ENCODE data around the gene WDR82.

DNA sequence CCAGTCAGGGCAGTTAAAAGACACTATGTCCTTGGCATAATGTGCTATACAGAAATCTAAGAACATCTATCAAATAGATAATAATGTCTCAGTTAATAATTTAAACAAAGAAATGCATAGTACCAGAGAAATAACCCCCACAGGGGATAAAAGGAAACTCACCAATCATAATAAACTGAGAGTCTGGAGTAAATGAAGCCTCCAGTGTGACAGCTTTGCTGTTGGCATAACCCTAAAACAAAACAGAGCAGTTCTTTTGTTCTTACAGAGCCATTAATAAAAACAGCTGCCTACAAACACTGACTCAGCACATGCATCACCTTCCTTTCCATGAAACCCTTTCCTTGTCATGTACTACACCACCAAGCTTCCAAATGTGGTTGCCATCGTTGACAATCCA, 19.4 kb downstream of the WDR82 start:
- no peak for TF ChIP-seq CTCF (IDR thresholded peaks at IDR 0.05)
- TF ChIP-seq ZFX (IDR thresholded peaks at IDR 0.05; ENCODE audit: borderline replicate concordance): no peak

All from 22Rv1 (cell line).